Stimulated activated CD8-positive, alpha-beta memory T cell treated with anti-CD3 and anti-CD28 coated beads, Interleukin-4, amount 100 ng/mL, for 4 hours (primary cell): ENCODE measurements around the gene ORM2.

ENCODE experiments used
- DNase-seq, 2 donors: peaks; one replicate each; pipeline ENCODE4 v3.0.0-alpha.2; 2020; ENCODE audit warnings: low read depth in 2 of 2, low spot score in 1 of 2

The ORM2 gene

GRCh38 chr9:114291886-114292590, 37.6 kb upstream of the ORM2 start:
- no peak for DNase-seq

GRCh38 chr9:114294664-114295063, 35.0 kb upstream of the ORM2 start:
- DNase-seq: no peak

- DNase-seq: no peak
Measured at GRCh38 chr9:114296338-114296737, 33.3 kb upstream of the ORM2 start.

- no peak for DNase-seq
Measured at GRCh38 chr9:114299286-114300152, 30.1 kb upstream of the ORM2 start.

- no peak for DNase-seq
Measured at GRCh38 chr9:114300153-114300845, 29.4 kb upstream of the ORM2 start.

- no peak for DNase-seq
Measured at GRCh38 chr9:114300846-114301797, 28.5 kb upstream of the ORM2 start.

- no peak for DNase-seq
Measured at GRCh38 chr9:114301798-114302565, 27.7 kb upstream of the ORM2 start.

- DNase-seq: no peak
Measured at GRCh38 chr9:114302727-114303126, 26.9 kb upstream of the ORM2 start.

GRCh38 chr9:114303571-114303970, 26.1 kb upstream of the ORM2 start:
- DNase-seq: no peak

GRCh38 chr9:114303977-114304376, 25.7 kb upstream of the ORM2 start:
- no peak for DNase-seq

GRCh38 chr9:114304416-114305188, 25.1 kb upstream of the ORM2 start:
- no peak for DNase-seq

- DNase-seq: no peak
Measured at GRCh38 chr9:114307899-114308267, 21.8 kb upstream of the ORM2 start.

- DNase-seq: no peak
Measured at GRCh38 chr9:114308361-114308950, 21.2 kb upstream of the ORM2 start.

- no peak for DNase-seq
Measured at GRCh38 chr9:114309096-114309495, 20.6 kb upstream of the ORM2 start.

- no peak for DNase-seq
Measured at GRCh38 chr9:114310471-114311450, 18.9 kb upstream of the ORM2 start.

GRCh38 chr9:114311571-114312512, 17.8 kb upstream of the ORM2 start:
- no peak for DNase-seq

- no peak for DNase-seq
Measured at GRCh38 chr9:114312513-114312875, 17.2 kb upstream of the ORM2 start.
